Measurements from ENCODE around the gene PCNT.
"Not testable (repeated sequence)": the region's sequence is repeated elsewhere in the genome, so short reads cannot be mapped to it uniquely, and the experiment has no call there.

GRCh38 chr21:46465153-46465552, 141.2 kb downstream of the PCNT start:
- TF ChIP-seq EZH2phosphoT487 (conservative IDR thresholded peaks at IDR 0.05; ENCODE audit: low read length); CTCF (IDR thresholded peaks at IDR 0.05; ENCODE audit: insufficient read depth, low read length, poor library complexity, severe bottlenecking): not testable (repeated sequence)

Measured in SU-DHL-6 (cell line).